ENCODE measurements around the gene DOCK9.
"Not testable (repeated sequence)": the region's sequence is repeated elsewhere in the genome, so short reads cannot be mapped to it uniquely, and the experiment has no call there.

Gene DOCK9

GRCh38 chr13:98755116-98755515, 222.7 kb downstream of the DOCK9 start:
- TF ChIP-seq CTCF (conservative IDR thresholded peaks at IDR 0.05; ENCODE audit: control insufficient read depth, insufficient read depth, low read depth, low read length): no peak
- no peak overlapping the region for H3K4me3 ChIP-seq (ENCODE audit: control insufficient read depth, low read depth, low read length)
- DNase-seq (ENCODE audit: low read depth): no peak

GRCh38 chr13:98754468-98754867, 223.4 kb downstream of the DOCK9 start:
- not testable (repeated sequence) for H3K4me3 ChIP-seq (ENCODE audit: control insufficient read depth, low read depth, low read length); DNase-seq (ENCODE audit: low read depth)

- H3K4me3 ChIP-seq (ENCODE audit: control insufficient read depth, low read depth, low read length): no peak within 1 kb of the TSS
- TF ChIP-seq CTCF (conservative IDR thresholded peaks at IDR 0.05; ENCODE audit: control insufficient read depth, insufficient read depth, low read depth, low read length): no peak
- DNase-seq (ENCODE audit: low read depth): no peak
Measured at GRCh38 chr13:98752467-98753290, 225.2 kb downstream of the DOCK9 start, which contains the start of gene SLC15A1. TSS of gene SLC15A1 (minus strand) at chr13:98752672. CDS start at chr13:98752598, 74 bp downstream.

DNA sequence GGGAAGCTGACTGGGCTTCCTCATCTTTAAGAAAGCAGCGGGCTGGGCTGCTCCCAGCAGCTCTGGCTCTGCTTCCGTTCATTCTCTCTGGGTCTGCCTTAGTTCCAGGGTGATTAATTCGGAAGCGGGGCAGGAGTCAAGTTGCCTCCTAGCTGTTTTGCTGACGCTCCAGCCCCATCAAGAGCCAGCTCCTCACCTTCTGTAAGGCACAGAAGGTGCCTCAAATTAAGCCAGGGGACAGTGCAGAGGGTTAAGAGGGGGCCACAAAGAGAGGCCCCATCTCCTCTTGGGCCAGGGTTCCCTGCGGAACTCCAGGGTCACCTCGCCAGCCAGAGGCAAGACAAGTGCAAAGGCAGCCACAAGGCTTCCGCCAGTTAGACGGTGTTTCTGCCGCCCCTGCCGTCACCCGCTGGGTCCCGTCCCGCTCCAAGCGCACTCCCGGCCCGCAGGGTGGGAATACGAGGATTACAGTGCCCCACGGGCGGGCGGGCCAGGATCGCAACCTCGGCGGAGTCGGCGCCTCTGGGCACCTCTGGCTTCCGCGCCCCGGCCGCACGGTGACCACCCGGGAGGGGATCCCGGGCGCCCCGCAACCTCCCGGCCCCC, 225.9 kb downstream of the DOCK9 start:
- DNase-seq (ENCODE audit: low read depth): peak; percentile 44
- no peak overlapping the region for H3K4me3 ChIP-seq (ENCODE audit: control insufficient read depth, low read depth, low read length)
- TF ChIP-seq CTCF (conservative IDR thresholded peaks at IDR 0.05; ENCODE audit: control insufficient read depth, insufficient read depth, low read depth, low read length): no peak

GRCh38 chr13:98751367-98751782, 226.5 kb downstream of the DOCK9 start:
- no peak for DNase-seq (ENCODE audit: low read depth)
- no peak for TF ChIP-seq CTCF (conservative IDR thresholded peaks at IDR 0.05; ENCODE audit: control insufficient read depth, insufficient read depth, low read depth, low read length)
- no peak overlapping the region for H3K4me3 ChIP-seq (ENCODE audit: control insufficient read depth, low read depth, low read length)

DNA sequence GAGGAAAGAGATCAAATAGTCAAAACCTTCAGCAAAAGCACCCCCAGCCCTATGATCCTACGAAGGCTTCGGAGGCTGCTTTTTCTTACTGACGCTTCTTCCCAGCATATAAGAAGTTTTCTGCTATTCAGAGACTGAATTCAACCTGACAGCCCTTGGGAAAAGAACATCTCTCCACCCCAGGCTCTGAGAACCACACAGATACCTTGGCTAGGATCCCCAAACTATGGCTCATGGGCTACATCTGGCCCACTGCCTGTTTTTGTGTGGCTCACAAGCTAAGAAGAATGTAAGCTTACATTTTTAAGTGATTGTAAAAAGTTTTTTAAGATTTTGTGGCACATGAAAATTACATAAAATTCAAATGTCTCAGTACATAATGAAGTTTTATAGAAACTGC, 228.4 kb downstream of the DOCK9 start:
- no peak overlapping the region for H3K4me3 ChIP-seq (ENCODE audit: control insufficient read depth, low read depth, low read length)
- TF ChIP-seq CTCF (conservative IDR thresholded peaks at IDR 0.05; ENCODE audit: control insufficient read depth, insufficient read depth, low read depth, low read length): no peak
- peak; percentile 78 for DNase-seq (ENCODE audit: low read depth)

GRCh38 chr13:98746968-98747367, 230.9 kb downstream of the DOCK9 start:
- peak; percentile 44 for DNase-seq (ENCODE audit: low read depth)
- TF ChIP-seq CTCF (conservative IDR thresholded peaks at IDR 0.05; ENCODE audit: control insufficient read depth, insufficient read depth, low read depth, low read length): no peak
- no peak overlapping the region for H3K4me3 ChIP-seq (ENCODE audit: control insufficient read depth, low read depth, low read length)

All from fibroblast of mammary gland (primary cell).